K562 treated with DMSO at 1 percent for 12 hours (cell line): ENCODE data around the gene ARHGDIB. TPM values are rescaled to one million over a fixed set of nuclear protein-coding genes. Genes with fewer than 3 reads are reported as not detected.

Source experiments
- total RNA-seq: library from RNA; unstranded; fragments of 300-600 nt; gene quantifications from 2 replicates; pipeline ENCODE4 v1.2.3, GENCODE V29; 2022; ENCODE audit not compliant: insufficient read depth

Gene ARHGDIB
- 49.9 and 71.8 TPM in 2 replicates for total RNA-seq

DNA sequence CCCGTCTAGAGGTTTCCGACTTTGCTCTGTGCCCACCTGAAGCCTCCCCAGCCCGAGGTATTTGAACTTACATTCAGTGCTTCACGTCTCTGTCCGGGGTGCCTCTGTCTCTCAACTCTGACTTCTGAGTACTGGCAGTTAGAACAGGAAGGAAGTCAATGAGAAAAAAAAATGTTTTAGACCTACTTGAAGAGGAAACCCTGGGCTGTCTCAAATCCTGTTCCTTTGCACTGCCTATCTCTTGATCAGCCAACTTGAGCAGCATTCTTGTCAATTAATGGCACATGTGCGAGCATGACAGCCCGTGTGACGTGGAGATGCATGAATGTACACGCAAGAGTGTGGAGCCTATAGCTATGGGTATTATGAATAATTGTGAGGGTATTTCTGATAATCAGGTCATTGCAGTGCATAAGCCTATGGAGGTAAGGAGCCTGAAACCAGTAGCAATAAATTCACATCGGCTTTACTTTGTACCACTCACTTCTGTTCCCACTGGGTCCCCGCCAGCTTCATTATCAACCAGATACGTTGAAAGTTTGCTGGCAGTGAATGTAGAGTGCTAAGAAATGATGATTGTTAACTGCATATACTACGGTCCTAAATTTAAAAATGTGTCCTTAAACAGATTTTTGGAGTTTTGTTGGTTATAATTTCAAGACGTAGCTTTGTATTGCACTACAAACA is at the start of gene ARHGDIB:
TSS of gene ARHGDIB (minus strand) at position 136 of the 687 bp plus-strand sequence. CDS start 10,889 bp downstream, outside the sequence.

GRCh38 chr12:14972816-14973215 is 11.4 kb upstream of the ARHGDIB start, which contains the start of gene PDE6H:
Gene PDE6H, plus strand, starts transcription at chr12:14973042. Its CDS starts 4,971 bp downstream, at chr12:14978013.

GRCh38 chr12:14938301-14938700 is 23.1 kb downstream of the ARHGDIB start, which contains the start of gene ERP27:
Gene ERP27, minus strand, starts transcription at chr12:14938537. Its CDS starts 29 bp downstream, at chr12:14938508.

Other genes with a start within 250 kb of the ARHGDIB start
- gene WBP11, start 158.1 kb downstream of the ARHGDIB start, total RNA-seq: 14.3 and 31.3 TPM in 2 replicates
- gene C12orf60, start 157.9 kb downstream of the ARHGDIB start, total RNA-seq: 0.63 and 1.3 TPM in 2 replicates
- gene SMCO3, start 147.4 kb downstream of the ARHGDIB start, total RNA-seq: not detected in 2 replicates
- gene ART4, start 118.1 kb downstream of the ARHGDIB start, total RNA-seq: not detected in 2 replicates
- not detected in 2 replicates for gene MGP, start 75.7 kb downstream of the ARHGDIB start, total RNA-seq
- not detected in 2 replicates for gene ERP27, start 23.1 kb downstream of the ARHGDIB start, total RNA-seq
- not detected in 2 replicates for gene PDE6H, start 11.4 kb upstream of the ARHGDIB start, total RNA-seq